SKM-1 treated with dmso at 0.1 percent for 144 hours (cell line): ENCODE measurements around the gene PTK6.
"Not testable (repeated sequence)": the region's sequence is repeated elsewhere in the genome, so short reads cannot be mapped to it uniquely, and the experiment has no call there.

Source experiments
- DNase-seq: peaks from one replicate; lab custom pipeline; 2025; ENCODE audit not compliant: unreplicated experiment; lab: John Stamatoyannopoulos, UW

The PTK6 gene

DNA sequence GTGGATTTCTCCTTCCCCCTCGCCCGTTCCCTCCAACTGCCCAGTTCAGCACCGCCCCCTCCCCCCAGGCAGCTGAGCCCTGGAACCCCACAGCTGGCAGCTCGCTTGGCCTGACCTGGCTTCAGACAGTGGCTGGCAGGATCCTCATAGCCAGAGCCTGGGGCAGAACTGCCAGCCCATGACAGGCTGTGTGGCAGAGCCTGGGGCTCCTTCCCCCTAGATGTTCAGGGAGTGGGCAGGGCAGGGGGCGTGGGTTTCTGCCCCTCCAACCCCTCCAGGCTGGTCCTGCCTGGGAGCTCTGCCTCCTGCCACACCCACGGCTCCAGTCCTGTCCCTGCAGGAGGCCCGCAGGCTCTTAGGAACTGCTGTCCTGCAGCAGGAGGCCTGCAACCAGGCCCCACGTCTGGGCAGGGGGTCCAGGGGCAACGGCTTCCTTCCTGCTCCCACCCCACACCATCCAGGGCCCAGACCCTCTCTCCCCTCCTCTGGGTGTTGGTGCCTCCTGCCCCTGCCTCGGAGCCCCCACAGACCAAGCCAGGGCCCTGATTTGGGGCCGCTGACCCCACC lies 55.1 kb downstream of the PTK6 start:
- no peak for DNase-seq

DNA sequence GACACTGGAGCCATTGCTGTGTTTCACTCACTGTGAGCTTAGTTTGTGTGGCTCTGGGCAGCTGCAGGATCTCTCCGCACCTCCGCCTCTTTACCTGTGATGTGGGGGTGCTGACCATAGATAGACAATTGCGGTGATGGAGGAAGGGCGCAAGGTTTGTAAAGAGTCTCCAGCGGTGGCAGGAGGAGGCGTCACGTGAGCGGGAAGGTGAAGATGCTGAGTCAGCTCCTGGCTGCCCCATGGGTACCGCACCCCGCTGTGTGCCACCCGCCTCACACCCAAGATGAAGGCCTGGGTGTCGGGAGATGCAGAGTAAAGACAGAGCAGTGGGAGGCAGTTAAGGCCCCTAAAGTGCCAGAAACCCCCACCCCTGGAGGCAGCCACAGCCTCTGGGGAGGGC lies 55.7 kb downstream of the PTK6 start:
- no peak for DNase-seq

DNA sequence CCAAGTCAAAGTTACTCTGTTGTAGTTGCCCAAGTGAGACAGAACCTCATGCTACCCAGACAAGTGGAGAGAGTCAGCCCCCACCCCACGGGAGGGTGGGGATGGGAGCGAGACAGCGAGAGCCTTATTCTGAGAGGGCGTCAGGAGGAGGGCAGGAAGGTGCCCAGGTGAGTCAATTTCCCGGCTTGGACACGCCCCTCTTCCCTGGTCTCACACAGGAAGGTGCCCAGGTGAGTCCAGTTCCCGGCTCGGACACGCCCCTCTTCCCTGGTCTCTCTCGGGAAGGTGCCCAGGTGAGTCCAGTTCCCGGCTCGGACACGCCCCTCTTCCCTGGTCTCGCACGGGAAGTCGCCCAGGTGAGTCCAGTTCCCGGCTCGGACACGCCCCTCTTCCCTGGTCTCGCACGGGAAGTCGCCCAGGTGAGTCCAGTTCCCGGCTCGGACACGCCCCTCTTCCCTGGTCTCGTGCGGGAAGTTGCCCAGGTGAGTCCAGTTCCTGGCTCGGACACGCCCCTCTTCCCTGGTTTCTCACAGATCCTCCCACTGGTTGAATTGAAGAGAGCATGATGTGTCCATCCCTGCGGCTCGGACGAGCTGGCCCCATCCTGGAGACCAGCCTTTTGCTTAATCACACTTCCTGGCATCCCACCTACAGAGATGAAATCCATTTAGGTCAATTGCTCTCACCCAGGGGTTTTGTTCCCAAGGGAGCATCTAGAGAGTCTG lies 57.3 kb downstream of the PTK6 start:
- not testable (repeated sequence) for DNase-seq

DNA sequence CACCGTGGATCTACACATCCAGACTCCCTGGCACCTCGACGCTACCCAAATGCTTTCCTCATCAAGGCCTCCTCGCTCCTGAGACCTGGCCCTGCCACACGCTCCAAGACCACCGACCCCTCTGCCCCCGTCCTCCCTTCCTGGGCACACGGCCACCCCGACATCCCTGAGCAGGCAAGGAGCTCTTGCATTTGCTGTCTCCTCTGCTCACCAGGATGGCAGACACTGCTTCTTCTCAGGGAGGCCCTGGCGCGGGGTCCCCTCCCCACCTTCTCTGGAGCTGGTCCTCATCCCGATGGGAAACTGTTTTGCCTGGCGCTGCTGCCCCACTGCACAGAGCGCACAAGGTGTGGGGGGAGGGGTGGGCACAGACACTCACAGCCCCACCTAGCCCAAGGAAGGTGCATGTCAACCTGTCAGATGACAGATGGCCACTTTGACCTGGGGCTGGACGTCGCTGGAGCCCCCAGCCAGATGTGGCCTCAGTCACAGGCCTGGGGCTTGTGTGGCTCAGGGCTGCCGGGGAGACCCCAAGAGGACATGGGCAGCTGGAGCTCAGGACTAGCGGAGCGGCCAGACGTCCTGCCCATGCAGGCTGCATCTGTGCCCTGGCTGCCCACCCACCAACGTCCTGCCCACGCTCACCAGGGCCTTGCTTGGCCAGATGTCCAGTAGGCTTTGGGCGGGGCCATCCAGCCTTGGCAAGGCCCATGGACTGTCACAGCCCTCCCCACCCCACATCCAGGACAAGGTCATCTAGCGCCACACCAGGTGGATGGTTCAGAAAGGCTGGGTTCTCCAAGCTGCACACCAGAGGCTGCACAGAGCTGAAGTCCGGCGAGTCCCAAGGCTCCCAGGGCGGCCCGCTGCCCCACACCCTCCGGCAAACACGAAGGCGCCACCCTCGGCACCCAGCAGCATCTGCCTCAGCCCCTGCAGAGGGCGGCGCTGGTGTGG lies 58.6 kb downstream of the PTK6 start:
- DNase-seq, result no peak
